NCI-H2029 treated with DMSO at 0.1 percent for 48 hours (cell line): ENCODE measurements around the gene LSM4.

Source experiments
- DNase-seq: peaks from one replicate; lab custom pipeline; 2025; lab: John Stamatoyannopoulos, UW

Gene LSM4

DNA sequence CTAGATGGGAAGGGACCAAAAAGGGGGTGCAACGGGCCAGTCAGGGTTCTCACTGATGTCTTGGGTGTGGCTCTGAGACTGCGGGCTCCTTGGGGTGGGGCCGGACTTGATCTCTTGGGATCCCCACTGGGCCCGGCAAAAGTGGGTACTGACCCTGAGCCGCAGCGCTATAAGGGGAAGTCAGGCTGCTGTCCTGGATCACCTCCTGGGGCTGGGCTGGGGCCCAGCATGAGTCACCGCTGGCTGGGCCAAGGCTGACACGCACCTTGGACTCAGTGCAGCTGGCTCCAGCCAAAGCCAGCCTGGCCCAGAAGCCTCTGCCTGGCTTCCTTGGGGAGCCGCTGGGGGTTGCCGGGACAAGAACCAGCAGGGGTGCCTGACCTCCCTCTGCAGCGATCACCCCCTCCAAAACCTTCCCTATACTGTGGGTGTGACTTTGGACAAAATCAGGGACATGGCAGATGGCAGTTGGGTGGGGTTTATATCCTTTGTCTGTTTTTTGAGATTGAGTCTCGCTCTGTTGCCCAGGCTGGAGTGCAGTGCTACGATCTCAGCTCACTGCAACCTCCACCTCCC lies 48.0 kb downstream of the LSM4 start:
- DNase-seq, result no peak

GRCh38 chr19:18274219-18274780 lies 48.6 kb downstream of the LSM4 start, which contains the start of gene IQCN:
IQCN (minus strand) TSS chr19:18274452; CDS start chr19:18269478, 4,974 bp downstream.
- no peak for DNase-seq

GRCh38 chr19:18273561-18274218 lies 49.2 kb downstream of the LSM4 start:
- no peak for DNase-seq

DNA sequence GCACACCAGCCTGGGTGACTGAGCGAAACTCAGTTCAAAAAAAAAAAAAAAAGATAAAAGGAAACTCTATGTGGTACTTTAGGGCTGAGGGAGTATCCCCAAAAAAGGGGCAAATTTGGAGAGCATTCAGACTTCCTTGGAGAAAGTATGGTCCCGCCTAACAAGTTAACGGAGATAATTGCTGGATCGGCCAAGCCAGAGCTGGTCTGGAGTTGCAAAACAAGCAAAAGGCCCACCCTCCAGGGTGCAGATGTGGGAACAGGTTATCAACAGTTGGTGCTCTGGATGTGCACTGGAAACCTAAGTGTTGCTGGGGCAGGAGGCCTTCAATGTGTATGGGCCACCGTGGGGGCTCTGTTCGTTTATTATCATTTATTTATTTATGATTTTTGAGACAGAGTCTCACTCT lies 51.4 kb downstream of the LSM4 start:
- DNase-seq, result no peak

DNA sequence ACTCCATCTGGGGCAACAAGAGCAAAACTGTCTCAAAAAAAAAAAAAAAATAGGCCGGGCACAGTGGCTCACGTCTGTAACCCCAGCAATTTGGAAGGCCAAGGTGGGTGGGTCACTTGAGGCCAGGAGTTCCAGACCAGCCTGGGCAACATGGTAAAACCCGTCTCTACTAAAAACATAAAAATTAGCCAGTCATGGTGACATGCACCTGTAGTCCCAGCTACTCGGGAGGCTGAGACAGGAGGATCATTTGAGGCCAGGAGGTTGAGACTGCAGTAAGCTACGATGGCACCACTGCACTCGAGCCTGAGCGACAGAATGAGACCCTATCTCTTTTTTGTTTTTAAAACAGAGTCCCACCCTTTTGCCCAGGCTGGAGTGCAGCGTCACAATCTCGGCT lies 52.5 kb downstream of the LSM4 start:
- no peak for DNase-seq

- DNase-seq, result no peak
Observed at GRCh38 chr19:18269070-18269723, 53.7 kb downstream of the LSM4 start.

- no peak for DNase-seq
Observed at GRCh38 chr19:18266771-18267686, 55.8 kb downstream of the LSM4 start.

DNA sequence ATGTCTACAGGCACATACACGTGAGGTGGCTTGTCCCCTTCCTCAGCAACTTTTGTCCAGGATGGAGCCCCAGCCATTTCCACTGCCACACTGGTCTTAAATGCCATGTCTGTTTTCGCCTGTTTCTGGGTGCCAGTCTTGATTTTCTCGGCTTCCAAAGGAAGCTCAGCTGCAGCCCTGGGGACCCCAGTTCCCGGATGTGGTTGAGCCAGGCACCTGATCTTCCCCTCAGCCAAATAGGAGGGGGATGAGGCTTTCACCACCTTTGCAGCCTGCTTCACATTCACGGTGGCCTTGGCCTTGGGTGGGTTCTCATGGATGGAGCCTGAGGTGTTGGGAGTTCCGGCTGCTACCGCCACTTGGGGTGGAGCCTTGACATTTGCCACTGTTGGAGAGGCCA lies 57.3 kb downstream of the LSM4 start:
- no peak for DNase-seq

GRCh38 chr19:18264971-18265540 lies 57.8 kb downstream of the LSM4 start:
- DNase-seq, result no peak

DNA sequence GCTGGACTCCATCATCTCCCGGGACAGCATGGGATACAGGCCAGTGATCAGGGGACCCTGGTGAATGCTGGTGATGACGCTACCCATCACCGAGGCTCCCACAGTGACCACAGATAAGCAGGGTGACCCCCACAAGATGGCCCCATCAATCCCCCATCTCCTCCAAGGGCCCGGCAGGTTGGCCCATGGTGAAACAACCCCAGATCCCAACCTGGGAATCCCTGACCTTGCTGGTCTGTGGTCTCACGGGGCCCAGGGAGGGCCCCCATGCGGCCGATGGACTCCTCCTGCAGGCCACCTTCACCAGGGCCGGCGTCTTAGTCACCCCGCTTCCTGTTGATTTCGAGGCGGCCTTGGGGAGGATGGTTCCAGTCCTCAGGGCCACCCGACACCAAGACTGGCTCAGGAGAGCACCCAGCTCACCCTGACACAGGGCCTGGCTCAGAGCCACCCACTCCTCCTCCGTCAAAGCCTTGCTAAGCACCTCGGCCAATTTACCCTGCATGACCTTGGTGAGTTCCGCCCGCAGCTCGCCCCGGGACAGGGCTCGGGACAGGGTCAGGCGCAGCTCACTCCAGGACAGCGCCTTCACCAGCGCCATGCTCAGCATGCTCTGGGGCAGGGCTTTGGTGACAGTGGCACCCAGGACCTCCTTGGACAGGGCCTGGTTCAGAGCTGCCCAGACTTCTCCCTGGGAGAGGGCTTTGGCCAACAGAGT lies 58.6 kb downstream of the LSM4 start:
- no peak for DNase-seq

GRCh38 chr19:18263324-18264136 lies 59.3 kb downstream of the LSM4 start:
- no peak for DNase-seq

DNA sequence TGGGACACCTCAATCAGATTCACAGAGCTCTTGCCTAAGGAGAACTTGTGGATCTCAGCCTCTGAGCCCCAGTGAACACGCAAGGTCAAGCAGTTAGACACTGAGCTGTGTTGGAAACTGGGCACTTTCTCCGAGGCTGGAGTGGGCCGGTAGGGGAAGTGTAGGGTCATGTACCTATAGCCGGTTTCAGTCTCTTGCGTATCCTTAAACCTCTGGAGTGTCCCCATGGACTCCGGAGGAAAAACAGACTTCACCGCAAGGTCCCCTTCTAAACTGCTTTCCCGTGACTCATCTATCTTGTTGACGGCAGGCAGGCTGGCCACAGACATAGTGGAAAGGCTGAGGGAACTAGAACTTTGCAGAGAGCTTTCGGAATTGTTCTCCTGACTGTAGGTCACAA lies 60.0 kb downstream of the LSM4 start:
- no peak for DNase-seq

DNA sequence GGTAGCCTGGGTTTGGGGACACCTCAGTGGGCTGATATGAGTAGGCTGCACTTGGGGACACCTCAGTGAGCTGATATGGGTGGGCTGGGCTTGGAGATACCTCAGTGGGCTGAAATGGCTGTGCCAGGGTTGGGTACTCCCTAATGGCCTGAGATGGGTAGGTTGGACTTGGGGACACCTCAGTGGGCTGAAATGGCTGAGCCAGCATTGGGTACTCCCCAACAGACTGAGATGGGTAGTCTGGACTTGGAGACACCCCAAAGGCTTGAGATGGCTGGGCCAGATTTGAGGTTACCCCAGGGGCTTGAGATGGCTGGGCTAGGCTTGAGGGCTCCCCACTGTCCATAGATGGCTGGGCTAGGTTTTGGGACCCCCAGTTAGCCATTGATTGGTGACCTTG lies 60.7 kb downstream of the LSM4 start:
- DNase-seq, result no peak

GRCh38 chr19:18261474-18261873 lies 61.4 kb downstream of the LSM4 start:
- no peak for DNase-seq

DNA sequence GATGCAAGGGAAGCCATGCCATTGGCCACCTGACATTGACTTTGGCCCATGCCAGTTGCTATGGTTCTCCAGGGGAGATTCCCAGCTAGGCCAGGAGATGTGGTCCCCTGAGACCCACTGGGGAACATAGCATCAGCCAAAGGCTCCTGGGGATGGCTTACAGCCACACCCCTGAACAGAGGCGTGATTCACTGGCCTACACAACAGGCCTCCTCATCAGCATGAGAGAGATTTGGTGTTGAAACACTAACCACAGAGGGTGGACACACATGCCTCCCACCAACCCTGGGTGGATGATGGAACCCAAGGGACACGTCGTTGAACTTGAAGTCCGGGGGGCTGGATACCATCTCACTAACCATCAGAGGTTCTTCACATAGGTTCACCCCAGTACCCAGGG lies 63.0 kb downstream of the LSM4 start:
- no peak for DNase-seq

GRCh38 chr19:18257503-18258470 lies 65.1 kb downstream of the LSM4 start:
- no peak for DNase-seq
